ENCODE measurements around the gene RPL15.
"Not testable (repeated sequence)": the region's sequence is repeated elsewhere in the genome, so short reads cannot be mapped to it uniquely, and the experiment has no call there.

RPL15 gene

DNA sequence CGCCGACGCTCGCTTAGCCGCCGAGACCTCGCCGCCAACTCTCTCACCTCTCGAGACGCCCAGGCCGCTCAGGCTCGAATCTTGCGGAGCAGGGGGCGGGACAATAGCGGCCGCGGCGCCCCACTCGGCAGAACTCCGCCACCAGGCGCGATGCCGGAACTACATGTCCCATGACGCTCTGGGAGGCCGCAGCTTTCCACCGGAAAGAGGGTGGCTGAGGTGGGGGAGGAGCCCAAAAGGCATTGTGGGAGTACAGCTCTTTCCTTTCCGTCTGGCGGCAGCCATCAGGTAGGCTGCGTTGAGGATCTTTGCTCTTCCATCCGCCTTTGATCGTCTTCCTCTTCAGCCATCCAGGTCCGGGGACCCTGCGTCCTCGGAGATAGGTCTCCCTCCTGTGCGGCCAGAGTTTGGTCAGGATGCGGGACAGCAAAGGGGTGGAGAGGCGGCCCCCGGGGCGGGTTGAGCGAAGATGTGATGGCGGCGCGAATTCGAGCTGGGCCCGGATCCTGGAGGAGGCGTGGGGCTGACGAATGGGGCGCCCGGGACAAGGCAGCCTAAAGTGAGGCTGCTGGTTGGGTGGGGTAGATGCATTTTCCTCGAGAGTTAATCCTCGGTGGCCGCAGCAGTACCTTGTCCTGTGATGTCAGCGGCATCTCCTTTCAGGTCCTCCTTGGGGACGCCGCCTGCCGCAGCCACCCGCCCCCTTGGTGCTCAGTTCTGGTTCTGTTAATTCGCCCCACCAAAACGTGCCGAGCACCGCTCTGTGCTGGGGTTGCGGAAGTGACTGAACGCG is at the start of gene RPL15, which contains the start of gene NKIRAS1:
RPL15 (plus strand) TSS at position 247 of the 793 bp plus-strand sequence. CDS start 728 bp downstream, outside the sequence.
NKIRAS1 (minus strand) TSS at position 105 of the 793 bp plus-strand sequence. CDS start 6,086 bp downstream, outside the sequence.
- peak; percentile 98 for DNase-seq (ENCODE audit: low spot score)

DNA sequence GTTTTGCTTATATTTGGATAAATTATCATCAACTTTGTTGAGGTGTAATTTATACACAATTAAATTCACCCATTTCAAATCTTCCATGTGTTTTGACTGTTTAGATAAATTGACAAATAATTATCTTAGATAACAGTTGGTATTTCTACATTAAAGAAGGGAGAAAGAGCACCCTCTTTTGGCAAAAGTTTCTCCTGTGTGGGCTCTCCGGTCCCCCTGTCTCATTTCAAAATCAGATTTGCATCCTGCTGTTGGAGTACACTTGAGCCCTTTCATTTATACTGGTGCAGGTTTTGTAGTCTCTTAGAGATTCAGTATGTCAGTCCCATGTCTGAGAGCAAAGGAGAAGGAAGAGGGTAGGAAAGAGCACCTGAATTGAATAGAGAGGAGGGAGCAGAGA is 49.5 kb upstream of the RPL15 start:
- DNase-seq (ENCODE audit: low spot score), result no peak

DNA sequence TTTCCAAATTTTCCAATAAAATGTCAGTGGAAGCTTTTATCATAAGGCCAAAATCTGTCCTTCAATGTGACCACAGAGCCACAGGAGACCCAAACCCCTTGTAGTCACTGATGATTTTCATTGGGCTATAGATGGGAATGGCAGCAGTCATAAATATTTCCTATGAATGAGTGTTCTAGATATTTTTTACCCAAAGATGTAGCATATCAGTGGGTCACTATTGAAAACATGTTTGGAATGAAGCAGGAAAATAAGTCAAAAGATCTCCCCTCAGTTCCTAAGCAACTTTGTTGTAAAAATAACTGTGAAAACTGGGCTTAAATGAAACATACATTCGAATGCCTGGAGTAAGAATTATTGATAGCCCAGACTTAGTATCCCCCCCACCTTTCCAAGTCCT is 49.1 kb upstream of the RPL15 start:
- no peak for DNase-seq (ENCODE audit: low spot score)

DNA sequence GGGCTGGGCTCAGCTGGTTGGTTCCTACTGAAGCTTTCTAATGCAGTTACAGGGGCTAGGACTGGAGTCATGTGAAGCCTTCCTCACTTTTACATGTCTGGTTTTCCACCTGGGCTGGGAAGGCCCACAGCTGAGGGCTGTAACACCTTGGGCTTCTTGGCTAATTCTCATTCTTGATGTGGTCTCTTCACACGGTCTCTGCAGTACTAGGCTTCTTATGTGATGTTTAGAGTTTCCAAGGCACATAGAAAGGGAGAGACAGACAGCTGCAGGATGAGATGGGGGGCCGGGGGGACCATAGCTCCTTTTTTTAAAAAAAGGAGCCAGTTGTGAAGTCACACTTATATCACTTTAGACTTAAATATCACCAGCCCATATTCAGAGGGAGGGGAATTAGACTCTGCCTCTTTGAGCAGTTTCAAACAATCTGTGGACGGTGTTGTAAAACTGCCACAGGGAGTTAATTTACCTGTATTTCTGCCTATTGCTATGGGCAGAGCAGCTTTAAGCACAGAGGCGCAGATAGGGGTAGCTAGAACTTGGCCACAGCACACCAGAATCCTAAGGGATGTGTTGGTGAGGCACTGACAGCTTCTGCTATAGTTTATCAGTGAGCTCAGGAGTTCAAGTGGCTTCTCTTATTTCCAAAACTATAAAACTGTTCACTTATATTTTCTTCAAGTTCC is 46.8 kb upstream of the RPL15 start:
- DNase-seq (ENCODE audit: low spot score), result no peak

DNA sequence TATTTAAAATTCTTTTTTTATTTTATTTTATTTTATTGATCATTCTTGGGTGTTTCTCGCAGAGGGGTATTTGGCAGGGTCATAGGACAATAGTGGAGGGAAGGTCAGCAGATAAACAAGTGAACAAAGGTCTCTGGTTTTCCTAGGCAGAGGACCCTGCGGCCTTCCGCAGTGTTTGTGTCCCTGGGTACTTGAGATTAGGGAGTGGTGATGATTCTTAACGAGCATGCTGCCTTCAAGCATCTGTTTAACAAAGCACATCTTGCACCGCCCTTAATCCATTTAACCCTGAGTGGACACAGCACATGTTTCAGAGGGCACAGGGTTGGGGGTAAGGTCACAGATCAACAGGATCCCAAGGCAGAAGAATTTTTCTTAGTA is 46.3 kb upstream of the RPL15 start:
- not testable (repeated sequence) for DNase-seq (ENCODE audit: low spot score)

DNA sequence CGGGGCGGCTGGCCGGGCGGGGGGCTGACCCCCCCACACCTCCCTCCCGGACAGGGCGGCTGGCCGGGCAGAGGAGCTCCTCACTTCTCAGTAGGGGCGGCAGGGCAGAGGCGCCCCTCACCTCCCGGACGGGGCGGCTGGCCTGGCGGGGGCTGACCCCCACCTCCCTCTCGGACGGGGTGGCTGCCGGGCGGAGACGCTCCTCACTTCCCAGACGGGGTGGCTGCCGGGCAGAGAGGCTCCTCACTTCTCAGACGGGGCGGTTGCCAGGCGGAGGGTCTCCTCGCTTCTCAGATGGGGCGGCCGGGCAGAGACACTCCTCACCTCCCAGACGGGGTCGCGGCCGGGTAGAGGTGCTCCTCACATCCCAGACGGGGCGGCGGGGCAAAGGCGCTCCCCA is 45.6 kb upstream of the RPL15 start:
- not testable (repeated sequence) for DNase-seq (ENCODE audit: low spot score)

DNA sequence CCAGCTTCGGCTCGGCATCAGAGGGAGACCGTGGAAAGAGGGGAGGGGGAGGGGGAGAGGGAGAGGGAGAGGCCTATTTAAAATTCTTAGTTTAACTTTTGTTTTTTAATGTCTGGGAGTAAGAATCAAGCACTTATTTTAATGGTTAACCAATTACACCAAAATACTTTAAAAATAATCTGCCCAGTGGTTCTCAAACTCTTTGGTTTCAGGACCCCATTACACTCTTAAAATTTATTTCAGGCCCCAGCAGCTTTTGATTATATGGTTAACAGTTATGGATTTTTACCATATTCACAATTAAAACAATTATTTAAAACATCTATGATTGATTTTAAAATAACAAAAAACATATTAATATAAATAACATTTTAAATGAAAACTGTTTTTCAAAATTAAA is 44.6 kb upstream of the RPL15 start:
- no peak for DNase-seq (ENCODE audit: low spot score)

DNA sequence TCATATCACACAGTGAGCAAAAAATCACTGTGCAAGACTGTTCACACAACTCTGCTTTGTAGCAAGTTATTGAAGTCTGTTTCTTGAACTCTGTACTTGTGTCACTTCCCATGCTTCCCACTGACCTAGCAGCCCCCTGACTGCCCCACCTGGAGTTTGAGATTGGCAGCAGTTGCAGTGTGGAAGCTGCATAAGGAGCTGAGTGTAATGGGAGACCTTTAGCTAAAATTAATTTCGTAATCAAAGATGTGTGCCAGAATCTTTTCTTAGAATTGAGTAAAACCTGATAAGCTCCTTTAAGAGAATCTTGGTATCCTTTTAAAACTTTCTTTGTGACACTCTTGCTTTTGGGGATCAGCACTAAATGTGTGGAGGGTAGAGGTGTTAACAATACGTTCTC is 43.0 kb upstream of the RPL15 start:
- DNase-seq (ENCODE audit: low spot score), result no peak

DNA sequence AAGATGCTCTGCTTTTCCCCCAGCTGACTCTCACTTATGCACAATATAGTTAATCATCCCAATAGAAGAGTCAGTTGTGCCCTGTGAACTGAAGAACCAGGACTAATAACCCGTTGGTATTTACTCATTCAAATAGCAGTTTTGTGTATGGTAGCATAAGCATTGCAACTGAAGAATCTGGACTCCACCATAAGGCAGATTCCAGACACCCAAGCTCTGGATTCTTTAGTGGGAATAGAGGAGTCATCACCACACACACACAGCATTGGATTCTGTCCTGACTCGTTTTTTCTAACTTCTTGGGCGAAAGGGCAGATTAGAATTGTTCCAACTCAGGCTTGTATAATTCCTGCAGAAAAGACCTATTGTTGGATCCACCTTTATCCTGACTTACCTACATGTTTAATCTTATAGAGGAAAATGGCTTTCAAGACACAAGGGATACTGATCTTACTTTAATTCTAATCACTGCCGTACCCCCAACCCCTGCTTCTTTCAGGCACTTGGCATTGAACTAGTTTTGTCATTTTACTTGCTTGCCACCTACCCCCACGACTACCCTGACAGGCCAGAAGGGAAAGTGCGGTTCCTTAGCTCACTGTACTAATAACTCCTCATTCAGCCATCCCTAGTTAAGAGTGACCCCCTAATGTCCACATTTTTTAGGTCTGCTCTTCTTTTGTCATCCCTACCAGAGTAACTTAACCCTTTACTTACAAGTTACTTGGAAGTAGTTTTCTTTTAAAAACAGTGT is 42.4 kb upstream of the RPL15 start:
- no peak for DNase-seq (ENCODE audit: low spot score)

DNA sequence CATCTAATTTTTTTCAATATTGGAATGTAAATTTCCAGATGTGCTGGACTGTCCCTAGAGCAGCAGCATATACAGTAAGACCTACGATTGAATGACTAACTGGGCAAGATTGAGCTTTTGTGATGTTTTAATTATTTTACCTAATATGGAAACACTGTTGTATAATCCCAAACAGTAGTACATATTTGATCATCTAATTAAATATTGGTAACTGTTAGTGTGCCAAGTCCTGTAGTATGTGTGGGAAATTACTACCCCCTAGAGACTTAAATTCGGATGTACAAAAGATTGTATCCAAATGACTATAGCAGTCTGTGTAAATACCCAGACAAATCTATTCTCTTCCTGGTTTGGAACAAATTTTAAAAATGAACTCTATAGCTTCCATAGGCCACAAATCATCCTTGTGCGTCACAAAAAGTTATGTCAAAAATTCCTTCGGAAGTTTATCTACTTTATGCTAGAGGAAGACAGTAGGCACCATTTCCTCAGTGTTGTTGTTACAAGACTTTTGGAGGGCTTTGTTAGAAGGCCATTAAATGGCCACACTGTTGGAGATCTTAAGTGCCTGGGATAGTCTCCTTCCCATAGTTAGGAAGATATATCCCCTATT is 41.7 kb upstream of the RPL15 start:
- no peak for DNase-seq (ENCODE audit: low spot score)

DNA sequence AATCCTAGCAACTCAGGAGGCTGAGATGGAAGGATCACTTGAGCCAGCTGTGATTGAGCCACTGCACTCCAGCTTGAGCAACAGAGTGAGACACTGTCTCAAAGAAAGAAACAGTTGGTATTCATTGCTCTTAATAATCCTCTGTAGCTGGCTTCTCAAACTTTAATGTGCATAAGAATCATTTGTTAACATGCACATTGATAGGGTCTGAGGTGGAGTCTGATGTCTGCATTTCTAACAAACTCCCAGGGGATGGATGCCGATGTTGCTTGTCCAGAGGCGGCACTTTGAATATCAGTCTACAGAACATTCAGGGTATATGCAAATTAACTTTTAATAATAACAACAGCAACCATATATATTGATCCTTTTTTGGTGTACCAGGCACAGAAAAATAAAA is 40.0 kb upstream of the RPL15 start:
- DNase-seq (ENCODE audit: low spot score), result no peak

DNA sequence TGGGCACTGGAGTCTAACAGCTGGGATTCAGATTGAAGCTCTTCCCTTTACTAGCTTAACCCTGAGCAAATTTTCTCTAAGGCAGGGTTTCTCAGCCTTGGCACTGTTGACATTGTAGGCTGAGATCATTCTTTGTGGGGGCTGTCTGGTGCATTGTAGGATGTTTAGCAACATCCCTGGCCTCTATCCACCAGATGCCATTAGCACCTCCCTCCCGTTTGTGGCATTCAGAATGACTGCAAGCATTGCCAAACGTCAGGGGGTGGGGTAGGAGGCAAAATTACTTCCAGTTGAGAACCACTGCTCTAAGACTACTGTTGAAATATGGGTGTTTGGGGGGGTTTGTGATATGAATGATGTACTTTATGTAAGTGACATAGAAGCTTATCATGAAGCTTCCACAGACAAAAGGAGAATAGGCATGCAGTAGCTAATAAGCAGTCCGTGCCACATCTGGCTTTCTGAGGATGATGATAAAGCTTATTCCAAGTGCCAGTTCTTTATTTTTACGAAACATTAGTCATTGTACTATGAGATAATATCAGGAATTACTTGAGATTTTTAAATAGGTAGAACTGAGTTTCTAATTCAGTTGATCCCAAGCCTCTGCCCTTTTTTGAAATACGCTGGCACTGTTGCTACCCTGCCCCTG is 39.5 kb upstream of the RPL15 start:
- no peak for DNase-seq (ENCODE audit: low spot score)

DNA sequence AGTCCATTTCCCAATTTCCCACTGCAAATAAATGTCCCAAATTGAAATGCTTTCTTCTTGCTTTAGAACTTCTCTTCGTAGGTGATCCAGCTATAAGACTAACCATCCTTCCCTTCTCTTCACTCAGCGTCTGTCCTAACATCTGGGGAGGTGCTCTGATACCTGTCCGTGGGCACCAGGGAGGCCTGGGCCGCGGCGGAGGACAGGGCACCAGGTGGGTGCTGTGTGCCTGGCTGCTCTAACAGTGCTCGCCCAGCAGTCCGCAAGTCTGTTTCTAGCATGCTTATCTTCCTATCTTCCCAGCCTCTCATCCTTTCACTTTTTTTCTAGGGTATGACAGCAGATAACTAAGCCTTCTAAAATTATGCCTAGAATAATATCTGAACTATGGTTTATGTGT is 37.4 kb upstream of the RPL15 start:
- DNase-seq (ENCODE audit: low spot score), result no peak

DNA sequence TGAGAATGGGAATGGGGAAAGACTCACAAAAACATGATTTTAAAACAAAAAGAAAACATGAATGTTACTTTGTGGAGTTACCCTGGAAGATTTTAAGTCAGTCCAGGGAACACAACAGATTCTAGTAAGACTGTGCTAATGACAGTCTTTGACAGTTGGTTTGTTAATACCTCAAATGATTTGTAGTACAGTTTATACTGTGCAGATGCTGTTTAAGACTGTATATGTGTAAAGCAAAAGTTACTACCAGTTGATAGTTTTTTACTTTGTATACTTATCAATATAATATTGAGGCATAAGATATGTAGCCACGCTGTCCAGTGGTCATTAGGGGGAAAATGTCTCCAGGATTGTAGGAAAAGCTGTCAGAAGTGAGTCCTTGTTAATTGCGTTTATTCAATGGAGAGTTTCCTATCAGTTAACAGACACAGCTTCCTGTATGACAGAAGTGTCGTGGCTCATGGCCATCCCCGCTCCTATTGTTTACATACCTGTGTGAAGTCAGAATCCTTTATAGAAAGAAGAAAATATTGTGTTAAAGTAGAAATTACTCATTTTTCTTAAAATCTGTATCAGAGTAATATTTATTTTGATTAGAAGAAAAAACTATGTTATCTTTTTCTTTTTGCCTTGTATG is 36.1 kb upstream of the RPL15 start:
- DNase-seq (ENCODE audit: low spot score), result no peak

DNA sequence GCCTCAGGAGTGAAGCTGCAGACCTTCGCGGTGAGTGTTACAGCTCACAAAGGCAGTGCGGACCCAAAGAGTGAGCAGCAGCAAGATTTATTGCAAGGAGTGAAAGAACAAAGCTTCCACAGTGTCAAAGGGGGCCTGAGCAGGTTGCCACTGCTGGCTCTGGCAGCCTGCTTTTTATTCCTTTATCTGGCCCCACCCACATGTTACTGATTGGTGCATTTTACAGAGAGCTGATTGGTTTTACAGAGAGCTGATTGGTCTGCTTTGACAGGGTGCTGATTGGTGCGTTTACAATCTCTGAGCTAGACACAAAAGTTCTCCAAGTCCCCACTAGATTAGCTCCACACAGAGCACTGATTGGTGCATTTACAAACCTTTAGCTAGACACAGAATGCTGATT is 34.9 kb upstream of the RPL15 start:
- DNase-seq (ENCODE audit: low spot score), result not testable (repeated sequence)

DNA sequence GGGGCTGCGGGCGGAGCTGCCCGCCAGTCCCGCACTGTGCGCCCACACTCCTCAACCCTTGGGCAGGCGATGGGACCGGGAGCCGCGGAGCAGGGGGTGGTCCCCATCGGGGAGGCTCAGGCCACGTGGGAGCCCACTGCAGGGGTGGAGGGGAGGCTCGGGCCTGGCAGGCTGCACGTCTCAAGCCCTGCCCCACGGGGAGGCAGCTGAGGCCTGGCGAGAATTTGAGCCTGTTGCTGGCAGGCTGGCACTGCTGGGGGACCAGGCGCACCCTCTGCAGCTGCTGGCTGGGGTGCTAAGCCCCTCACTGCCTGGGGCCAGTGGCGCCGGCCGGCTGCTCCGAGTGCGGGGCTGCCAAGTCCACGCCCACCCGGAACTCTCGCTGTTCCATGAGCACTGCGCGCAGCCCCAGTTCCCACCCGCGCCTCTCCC is 34.4 kb upstream of the RPL15 start:
- DNase-seq (ENCODE audit: low spot score), result no peak

DNA sequence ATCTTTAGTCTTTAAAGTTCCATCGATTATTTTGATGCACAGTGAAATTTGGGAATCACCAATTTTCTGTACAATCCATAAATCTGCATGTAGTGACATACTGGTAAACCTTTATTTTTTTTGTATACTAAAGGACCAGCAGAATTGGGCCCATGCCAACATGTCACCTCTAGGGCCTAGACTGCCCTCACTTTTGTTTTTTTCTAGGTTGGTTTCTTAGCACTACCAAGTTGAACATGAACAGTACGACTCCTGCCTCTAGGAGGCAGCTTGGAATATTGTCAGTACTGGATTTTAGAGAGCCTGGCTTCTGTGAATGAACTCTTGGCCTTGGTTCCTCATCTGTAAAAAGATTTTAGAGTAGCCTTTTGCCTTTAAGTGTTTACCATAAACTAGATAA is 32.5 kb upstream of the RPL15 start:
- no peak for DNase-seq (ENCODE audit: low spot score)

DNA sequence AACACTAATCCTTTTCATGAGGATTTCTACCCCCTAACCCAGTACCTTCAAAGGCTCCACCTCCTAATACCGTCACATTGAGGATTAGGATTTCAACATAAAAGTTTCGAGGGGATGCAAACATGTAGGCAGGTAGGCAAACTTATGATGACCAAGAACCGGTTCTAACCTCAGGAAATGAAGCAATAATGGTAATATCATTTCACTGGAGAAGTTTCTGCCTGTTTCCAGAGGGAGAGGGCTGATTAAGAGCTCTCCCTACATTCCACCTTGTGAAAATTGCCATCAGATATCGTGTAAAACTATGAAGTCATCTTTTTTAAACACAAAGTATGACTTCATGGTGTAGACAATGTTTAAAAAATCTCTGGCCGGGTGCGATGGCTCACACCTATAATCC is 31.7 kb upstream of the RPL15 start:
- no peak for DNase-seq (ENCODE audit: low spot score)

DNA sequence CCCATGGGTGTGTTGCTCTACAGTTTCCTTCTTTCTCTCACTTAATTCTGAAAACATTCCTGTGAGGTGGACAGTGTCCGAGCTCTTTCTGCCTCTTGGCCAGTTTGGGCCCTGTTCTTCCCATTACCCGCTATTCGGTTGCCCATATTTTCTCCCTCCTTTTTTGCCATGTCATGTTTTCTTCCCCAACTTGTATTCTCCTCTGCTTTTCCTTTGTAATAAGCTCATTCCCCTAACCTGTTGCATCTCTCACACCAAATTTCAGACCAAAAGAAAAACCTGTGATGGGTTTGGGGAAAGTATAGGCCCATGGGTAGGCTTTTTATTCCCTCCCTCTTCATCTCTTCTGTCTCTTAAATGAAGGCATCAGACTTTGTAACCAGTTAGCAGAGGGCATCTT is 30.6 kb upstream of the RPL15 start:
- no peak for DNase-seq (ENCODE audit: low spot score)

DNA sequence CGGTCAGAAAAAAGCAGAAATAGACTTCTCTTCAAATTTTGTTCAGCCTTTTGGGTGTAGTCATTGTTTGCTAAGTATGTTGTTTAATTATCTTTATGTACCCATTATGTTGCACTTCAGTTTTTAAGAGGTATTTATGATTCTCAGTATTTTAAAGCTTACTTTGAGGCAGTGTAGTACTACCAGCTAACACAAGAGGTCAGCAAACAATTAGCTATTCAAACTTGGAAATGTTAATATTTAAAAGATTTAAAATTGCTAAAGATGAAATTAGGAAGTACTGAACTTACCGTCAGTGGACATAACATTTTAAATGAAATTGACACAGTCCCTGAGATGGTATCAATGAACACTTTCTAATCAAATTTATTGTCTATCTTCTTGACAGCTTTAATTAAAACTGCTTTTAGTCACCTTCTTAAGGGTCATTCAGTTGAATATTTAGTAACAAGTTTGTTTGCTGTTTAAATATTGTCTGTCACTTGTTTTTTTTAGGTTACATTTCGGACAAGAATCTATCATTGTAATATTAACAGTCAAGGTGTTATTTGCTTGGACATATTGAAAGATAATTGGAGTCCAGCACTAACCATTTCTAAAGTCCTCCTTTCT is 28.2 kb upstream of the RPL15 start:
- no peak for DNase-seq (ENCODE audit: low spot score)

DNA sequence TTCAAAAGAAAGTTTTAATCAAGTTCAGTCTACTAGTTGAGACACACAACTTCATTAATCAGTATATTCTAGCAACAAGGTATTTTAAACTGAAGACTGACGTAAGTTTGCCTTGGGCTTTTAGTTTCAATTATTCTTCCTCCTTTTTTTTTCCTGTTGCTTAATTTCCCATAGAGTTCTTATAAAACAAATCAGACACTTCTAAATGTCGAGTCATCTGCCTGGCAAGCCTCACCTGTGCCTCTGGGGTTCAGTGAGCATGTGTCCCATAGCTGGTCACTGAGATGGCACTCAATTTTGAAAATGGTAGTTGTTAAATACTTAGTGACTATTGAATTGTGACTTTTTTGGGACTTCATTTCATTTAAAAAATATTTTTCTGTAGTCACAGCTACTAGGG is 27.5 kb upstream of the RPL15 start:
- no peak for DNase-seq (ENCODE audit: low spot score)

All from ecto neural progenitor cell (in vitro differentiated cells).